Loucy (cell line): ENCODE measurements around the gene PCGF2.

Experiments
- H2AFZ ChIP-seq: fragments of 200-600 bp; sonication (generic); 2 replicates; pipeline ENCODE4 v1.6.0; 2016; ENCODE audit warnings: antibody characterized with exemption, mild to moderate bottlenecking, low read length, moderate library complexity
- H3F3A ChIP-seq: fragments of 200-600 bp; 2 replicates; pipeline ENCODE4 v1.6.0; 2016; ENCODE audit warnings: antibody characterized with exemption, low read depth, mild to moderate bottlenecking
- H3K27me3 ChIP-seq: fragments of 200-600 bp; sonication (generic); 2 replicates; pipeline ENCODE4 v1.6.1; 2014; ENCODE audit warnings: low read length, mild to moderate bottlenecking; ENCODE audit not compliant: insufficient read depth, poor library complexity, severe bottlenecking
- H3K36me3 ChIP-seq: fragments of 200-600 bp; sonication (generic); 2 replicates; pipeline ENCODE4 v1.6.1; 2016; ENCODE audit warnings: low read length; ENCODE audit not compliant: insufficient read depth
- H3K4me1 ChIP-seq: fragments of 200-600 bp; sonication (generic); 2 replicates; pipeline ENCODE4 v1.5.1; 2014; ENCODE audit warnings: low read length, mild to moderate bottlenecking; ENCODE audit not compliant: insufficient read depth, poor library complexity, severe bottlenecking
- H3K4me2 ChIP-seq: fragments of 200-600 bp; sonication (generic); 2 replicates; pipeline ENCODE4 v1.6.0; 2014; ENCODE audit warnings: antibody characterized with exemption, low read length, low read depth, mild to moderate bottlenecking; ENCODE audit not compliant: poor library complexity, severe bottlenecking
- H3K4me3 ChIP-seq: fragments of 200-600 bp; sonication (generic); 2 replicates; pipeline ENCODE4 v1.5.1; 2014; ENCODE audit warnings: low read length, mild to moderate bottlenecking, mixed read lengths; ENCODE audit not compliant: poor library complexity, severe bottlenecking
- H3K79me2 ChIP-seq: fragments of 200-600 bp; sonication (generic); 2 replicates; pipeline ENCODE4 v1.6.1; 2014; ENCODE audit warnings: low read length; ENCODE audit not compliant: insufficient read depth
- H3K9ac ChIP-seq: fragments of 200-600 bp; sonication (generic); 2 replicates; pipeline ENCODE4 v1.6.0; 2014; ENCODE audit warnings: mild to moderate bottlenecking, low read depth, low read length, moderate library complexity; ENCODE audit not compliant: poor library complexity, severe bottlenecking
- H3K9me2 ChIP-seq: fragments of 200-600 bp; sonication (generic); replicated peaks from 2 replicates; pipeline ENCODE4 v1.6.1; 2016; ENCODE audit warnings: low read depth, low read length, mixed read lengths
- H3K9me3 ChIP-seq: fragments of 200-600 bp; sonication (generic); 2 replicates; pipeline ENCODE4 v1.6.1; 2014; ENCODE audit warnings: mild to moderate bottlenecking, antibody characterized with exemption, low read length, low read depth; ENCODE audit not compliant: insufficient read depth
- H4K20me1 ChIP-seq: fragments of 200-600 bp; sonication (generic); 2 replicates; pipeline ENCODE4 v1.6.0; 2014; ENCODE audit warnings: antibody characterized with exemption, low read length, mild to moderate bottlenecking; ENCODE audit not compliant: insufficient read depth, poor library complexity, severe bottlenecking
- EZH2phosphoT487 ChIP-seq: fragments of 200-600 bp; IDR thresholded peaks from 2 replicates; pipeline ENCODE4 v1.6.1; 2018; ENCODE audit warnings: antibody characterized with exemption, mild to moderate bottlenecking, moderate library complexity, borderline replicate concordance
- TF ChIP-seq, protein P1 (sequence below): fragments of 200-600 bp; sonication (generic); conservative IDR thresholded peaks from 2 replicates; pipeline ENCODE4 v1.5.1; 2014; ENCODE audit warnings: mild to moderate bottlenecking, antibody characterized with exemption, low read length

PCGF2 gene

DNA sequence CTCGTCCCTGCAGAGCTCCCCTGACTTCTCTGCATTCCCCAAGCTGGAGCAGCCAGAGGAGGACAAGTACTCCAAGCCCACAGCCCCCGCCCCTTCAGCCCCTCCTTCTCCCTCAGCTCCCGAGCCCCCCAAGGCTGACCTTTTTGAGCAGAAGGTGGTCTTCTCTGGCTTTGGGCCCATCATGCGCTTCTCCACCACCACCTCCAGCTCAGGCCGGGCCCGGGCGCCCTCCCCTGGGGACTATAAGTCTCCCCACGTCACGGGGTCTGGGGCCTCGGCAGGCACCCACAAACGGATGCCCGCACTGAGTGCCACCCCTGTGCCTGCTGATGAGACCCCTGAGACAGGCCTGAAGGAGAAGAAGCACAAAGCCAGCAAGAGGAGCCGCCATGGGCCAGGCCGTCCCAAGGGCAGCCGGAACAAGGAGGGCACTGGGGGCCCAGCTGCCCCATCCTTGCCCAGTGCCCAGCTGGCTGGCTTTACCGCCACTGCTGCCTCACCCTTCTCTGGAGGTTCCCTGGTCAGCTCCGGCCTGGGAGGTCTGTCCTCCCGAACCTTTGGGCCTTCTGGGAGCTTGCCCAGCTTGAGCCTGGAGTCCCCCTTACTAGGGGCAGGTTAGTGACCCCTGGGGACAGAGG, 31.6 kb downstream of the PCGF2 start:
- TF ChIP-seq EZH2phosphoT487, result no peak
- TF ChIP-seq, protein P1, sequence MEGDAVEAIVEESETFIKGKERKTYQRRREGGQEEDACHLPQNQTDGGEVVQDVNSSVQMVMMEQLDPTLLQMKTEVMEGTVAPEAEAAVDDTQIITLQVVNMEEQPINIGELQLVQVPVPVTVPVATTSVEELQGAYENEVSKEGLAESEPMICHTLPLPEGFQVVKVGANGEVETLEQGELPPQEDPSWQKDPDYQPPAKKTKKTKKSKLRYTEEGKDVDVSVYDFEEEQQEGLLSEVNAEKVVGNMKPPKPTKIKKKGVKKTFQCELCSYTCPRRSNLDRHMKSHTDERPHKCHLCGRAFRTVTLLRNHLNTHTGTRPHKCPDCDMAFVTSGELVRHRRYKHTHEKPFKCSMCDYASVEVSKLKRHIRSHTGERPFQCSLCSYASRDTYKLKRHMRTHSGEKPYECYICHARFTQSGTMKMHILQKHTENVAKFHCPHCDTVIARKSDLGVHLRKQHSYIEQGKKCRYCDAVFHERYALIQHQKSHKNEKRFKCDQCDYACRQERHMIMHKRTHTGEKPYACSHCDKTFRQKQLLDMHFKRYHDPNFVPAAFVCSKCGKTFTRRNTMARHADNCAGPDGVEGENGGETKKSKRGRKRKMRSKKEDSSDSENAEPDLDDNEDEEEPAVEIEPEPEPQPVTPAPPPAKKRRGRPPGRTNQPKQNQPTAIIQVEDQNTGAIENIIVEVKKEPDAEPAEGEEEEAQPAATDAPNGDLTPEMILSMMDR, result no peak
- peaks cover 8% of the 10 kb centered on the region for H3K4me1 ChIP-seq
- peaks cover 41% of the 10 kb centered on the region; the same call in 1 of the 2 replicates for H3K36me3 ChIP-seq

DNA sequence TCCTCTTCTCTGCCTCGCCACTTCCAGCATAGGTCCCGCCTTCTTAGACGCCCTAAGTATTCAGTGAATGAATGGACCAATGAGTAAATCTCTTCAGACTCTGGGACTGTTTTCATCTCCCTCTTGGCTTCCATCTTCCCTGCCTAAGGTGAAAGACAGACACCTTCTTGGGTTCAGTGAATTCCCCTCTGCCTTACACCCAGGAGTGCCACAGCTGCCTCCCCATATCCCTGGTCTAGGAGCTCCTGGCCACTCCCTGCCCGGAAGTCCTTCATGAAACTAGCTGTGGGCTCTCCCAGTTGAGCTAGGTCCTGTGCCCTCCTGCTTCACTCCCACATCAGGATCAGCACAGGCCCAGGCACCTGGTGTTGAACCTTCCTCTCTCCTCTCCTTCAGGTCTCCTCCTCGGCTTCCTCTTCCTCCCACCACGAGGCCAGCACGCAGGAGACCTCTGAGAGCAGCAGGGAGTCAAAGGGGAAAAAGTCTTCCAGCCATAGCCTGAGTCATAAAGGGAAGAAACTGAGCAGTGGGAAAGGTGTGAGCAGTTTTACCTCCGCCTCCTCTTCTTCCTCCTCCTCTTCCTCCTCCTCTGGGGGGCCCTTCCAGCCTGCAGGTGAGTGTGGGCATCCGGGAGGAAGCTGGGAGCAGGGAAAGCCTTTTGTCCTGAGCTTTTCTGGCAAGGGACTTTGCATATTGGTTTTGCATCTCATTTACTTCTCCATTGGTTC, 32.8 kb downstream of the PCGF2 start:
- Histone ChIP-seq H3K9me3 (no peaks in the 10 kb centered on the region), H2AFZ (no peak overlapping the region), H3K27me3 (no peaks in the 10 kb centered on the region), H3K9ac (no peak overlapping the region), H3K4me3 (no peak overlapping the region), H3K4me2 (no peak overlapping the region), H4K20me1 (peaks cover 7% of the 10 kb centered on the region), H3K4me1 (peaks cover 19% of the 10 kb centered on the region), H3K9me2 (no peaks in the 10 kb centered on the region), H3K36me3 (peaks cover 41% of the 10 kb centered on the region; the same call in 1 of the 2 replicates), H3F3A (no peaks in the 10 kb centered on the region), H3K79me2 (peaks cover 6% of the 10 kb centered on the region; the same call in 1 of the 2 replicates)
- TF ChIP-seq EZH2phosphoT487, result no peak
- TF ChIP-seq, protein P1, result no peak

More for the DNA sequence above, 31.6 kb downstream of the PCGF2 start:
- H3K9me2 ChIP-seq, result no peaks in the 10 kb centered on the region
- H4K20me1 ChIP-seq, result no peaks in the 10 kb centered on the region
- H3K9me3 ChIP-seq, result no peaks in the 10 kb centered on the region
- H3K4me2 ChIP-seq, result no peak overlapping the region
- H3K27me3 ChIP-seq, result no peaks in the 10 kb centered on the region
- H3K4me3 ChIP-seq, result no peak overlapping the region
- H3K79me2 ChIP-seq, result no peaks in the 10 kb centered on the region
- no peaks in the 10 kb centered on the region for H3F3A ChIP-seq
- no peak overlapping the region for H3K9ac ChIP-seq
- H2AFZ ChIP-seq, result no peak overlapping the region

DNA sequence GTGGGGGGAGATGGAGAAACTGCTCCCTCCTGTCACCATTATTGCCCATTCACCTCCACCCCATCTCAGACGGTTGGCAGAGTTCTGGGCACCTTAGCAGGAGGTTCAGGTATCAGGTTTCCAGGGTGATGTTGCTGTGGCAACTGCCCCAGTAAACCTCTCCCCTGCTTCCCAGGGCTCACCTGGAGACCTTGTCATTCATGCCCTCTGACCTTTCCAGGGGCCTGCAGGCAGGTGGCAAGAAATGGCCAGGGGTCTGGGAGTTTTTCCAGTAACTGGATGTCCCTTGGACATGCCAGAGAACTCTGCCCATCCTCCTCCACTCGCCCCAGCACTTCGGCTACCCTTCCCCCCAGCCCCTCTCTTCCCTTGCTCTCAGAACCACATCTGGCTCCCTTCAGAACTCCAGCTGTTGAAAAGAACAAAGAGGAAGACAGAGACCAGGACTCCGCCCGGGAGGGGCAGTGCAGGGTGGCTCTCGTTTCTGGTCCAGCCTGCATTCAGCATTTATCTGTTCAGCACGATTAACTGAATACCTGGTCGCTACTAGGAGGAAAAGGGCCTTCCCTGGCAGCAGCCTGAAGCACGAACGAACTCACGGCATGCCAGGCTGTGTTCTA, 34.6 kb downstream of the PCGF2 start:
- Histone ChIP-seq H3K9me3 (no peaks in the 10 kb centered on the region), H2AFZ (no peak overlapping the region), H3F3A (no peaks in the 10 kb centered on the region), H3K9ac (no peak overlapping the region), H3K4me1 (peaks cover 26% of the 10 kb centered on the region), H3K36me3 (peaks cover 51% of the 10 kb centered on the region; the same call in 1 of the 2 replicates), H4K20me1 (peaks cover 20% of the 10 kb centered on the region), H3K9me2 (no peaks in the 10 kb centered on the region), H3K27me3 (no peaks in the 10 kb centered on the region), H3K79me2 (peaks cover 22% of the 10 kb centered on the region; the same call in 1 of the 2 replicates), H3K4me2 (no peak overlapping the region), H3K4me3 (no peak overlapping the region)
- TF ChIP-seq EZH2phosphoT487, result no peak
- TF ChIP-seq, protein P1, result no peak
